ENCODE data around the gene OAS3. TPM values are rescaled to one million over a fixed set of nuclear protein-coding genes. Genes with fewer than 3 reads are reported as not detected.

The OAS3 gene
- total and polyA plus RNA-seq, 10 of the 15 experiments (the other 5 are each of a cell fraction or from before 2014, with no cell fraction given) = 5.1 to 107 (median 18.0) TPM

GRCh38 chr12:112939761-112940381 is 1.6 kb downstream of the OAS3 start (continued):
- no peak for TF ChIP-seq FOXM1 (IDR thresholded peaks at IDR 0.05; ENCODE audit: low read depth, low read length)
- TF ChIP-seq MLLT1 (IDR thresholded peaks at IDR 0.05) = no peak
- TF ChIP-seq RAD51 (IDR thresholded peaks at IDR 0.05) = no peak
- TF ChIP-seq YBX1 (IDR thresholded peaks at IDR 0.05) = no peak
- TF ChIP-seq CBX3 (IDR thresholded peaks at IDR 0.05; ENCODE audit: borderline replicate concordance, low read depth) = no peak
- TF ChIP-seq TCF7 (IDR thresholded peaks at IDR 0.05; ENCODE audit: borderline replicate concordance) = no peak
- no peak for TF ChIP-seq CBFB (IDR thresholded peaks at IDR 0.05; ENCODE audit: low read depth)
- 0 out of 2 replicates have a peak, but pooled peaks have one; percentile 3 for TF ChIP-seq SIN3A (IDR thresholded peaks at IDR 0.05; ENCODE audit: low read depth, low read length)
- no peak for TF ChIP-seq CBX5 (IDR thresholded peaks at IDR 0.05; ENCODE audit: low read depth)
- no peak for TF ChIP-seq GATAD2B (conservative IDR thresholded peaks at IDR 0.05; ENCODE audit: low read depth)
- no peak for TF ChIP-seq KDM1A (IDR thresholded peaks at IDR 0.05; ENCODE audit: borderline replicate concordance)
- no peak for TF ChIP-seq KLF5 (IDR thresholded peaks at IDR 0.05; ENCODE audit: partially characterized antibody)
- TF ChIP-seq SPI1 (IDR thresholded peaks at IDR 0.05; ENCODE audit: borderline replicate concordance, insufficient read depth, low read depth, low read length) = peak; percentile 96
- TF ChIP-seq TBL1XR1 (IDR thresholded peaks at IDR 0.05; ENCODE audit: low read depth, low read length) = no peak
- no peak for TF ChIP-seq ZSCAN29 (IDR thresholded peaks at IDR 0.05)
- TF ChIP-seq SKIL (IDR thresholded peaks at IDR 0.05; ENCODE audit: low read depth, poor library complexity, severe bottlenecking) = no peak
- TF ChIP-seq STAT3 (IDR thresholded peaks at IDR 0.05; ENCODE audit: low read depth, low read length) = 0 out of 2 replicates have a peak, but pooled peaks have one; percentile 57
- no peak for TF ChIP-seq SIX5 (IDR thresholded peaks at IDR 0.05; ENCODE audit: low read depth, low read length, severe bottlenecking)
- TF ChIP-seq ZNF217 (IDR thresholded peaks at IDR 0.05) = no peak
- TF ChIP-seq RBBP5 (conservative IDR thresholded peaks at IDR 0.05) = no peak
- no peak for TF ChIP-seq CEBPZ (IDR thresholded peaks at IDR 0.05; ENCODE audit: low read depth, low read length)
- peak in 1 of 2 experiments; percentile 84; a peak in 2 of 4 replicates for TF ChIP-seq ETV6 (conservative IDR thresholded peaks at IDR 0.05 in 1 of 2, IDR thresholded peaks at IDR 0.05 in 1 of 2; ENCODE audit: borderline replicate concordance in 1 of 2, low read depth in 1 of 2)
- no peak for TF ChIP-seq SMAD5 (IDR thresholded peaks at IDR 0.05; ENCODE audit: low read depth)
